ENCODE measurements around the gene PAX3. TPM values are rescaled to one million over a fixed set of nuclear protein-coding genes. Genes with fewer than 3 reads are reported as not detected.

The PAX3 gene
- total RNA-seq, 1 experiment from 2014 or later: not detected

DNA sequence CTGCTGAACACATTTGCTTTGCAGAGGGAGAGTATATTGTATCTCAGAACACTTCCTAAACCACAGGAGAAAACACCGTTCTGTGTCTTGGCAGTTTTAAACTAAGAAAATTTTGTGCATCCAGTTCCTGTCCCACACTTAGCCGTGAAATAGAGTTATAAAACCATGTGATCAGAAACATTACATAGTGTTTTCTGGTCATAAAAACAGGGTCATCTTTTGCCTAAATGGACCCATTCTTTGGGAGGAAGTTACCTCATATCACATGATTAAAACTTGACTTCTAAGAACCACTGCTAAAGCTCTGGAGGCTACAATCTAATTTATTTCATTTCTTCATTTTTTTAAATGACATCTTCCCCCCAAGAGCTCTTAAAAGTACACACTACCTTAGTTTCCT, 138.7 kb downstream of the PAX3 start:
- peaks cover 3% of the 10 kb centered on the region; the same call in 1 of the 2 replicates for H3K27me3 Mint-ChIP-seq (ENCODE audit: low read depth)
- no peak overlapping the region for H3K4me3 Mint-ChIP-seq
- H3K27ac Mint-ChIP-seq: no peak overlapping the region
- ChIA-PET POLR2A (no interaction called here), CTCF (interaction anchor here (1.0 kb wide), 1 partner anchor 122 kb away, joined by 3 read pairs; no protein-coding TSS in a partner anchor)
- H3K4me1 Mint-ChIP-seq: peaks cover 31% of the 10 kb centered on the region
- TF ChIP-seq ZNF416 (CRISPR knock-in tag; IDR thresholded peaks at IDR 0.05): no peak
- TF ChIP-seq RELA (CRISPR knock-in tag; IDR thresholded peaks at IDR 0.05; ENCODE audit: borderline replicate concordance): no peak
- no peak for TF ChIP-seq TEAD4 (CRISPR knock-in tag; IDR thresholded peaks at IDR 0.05)
- TF ChIP-seq, protein P1, sequence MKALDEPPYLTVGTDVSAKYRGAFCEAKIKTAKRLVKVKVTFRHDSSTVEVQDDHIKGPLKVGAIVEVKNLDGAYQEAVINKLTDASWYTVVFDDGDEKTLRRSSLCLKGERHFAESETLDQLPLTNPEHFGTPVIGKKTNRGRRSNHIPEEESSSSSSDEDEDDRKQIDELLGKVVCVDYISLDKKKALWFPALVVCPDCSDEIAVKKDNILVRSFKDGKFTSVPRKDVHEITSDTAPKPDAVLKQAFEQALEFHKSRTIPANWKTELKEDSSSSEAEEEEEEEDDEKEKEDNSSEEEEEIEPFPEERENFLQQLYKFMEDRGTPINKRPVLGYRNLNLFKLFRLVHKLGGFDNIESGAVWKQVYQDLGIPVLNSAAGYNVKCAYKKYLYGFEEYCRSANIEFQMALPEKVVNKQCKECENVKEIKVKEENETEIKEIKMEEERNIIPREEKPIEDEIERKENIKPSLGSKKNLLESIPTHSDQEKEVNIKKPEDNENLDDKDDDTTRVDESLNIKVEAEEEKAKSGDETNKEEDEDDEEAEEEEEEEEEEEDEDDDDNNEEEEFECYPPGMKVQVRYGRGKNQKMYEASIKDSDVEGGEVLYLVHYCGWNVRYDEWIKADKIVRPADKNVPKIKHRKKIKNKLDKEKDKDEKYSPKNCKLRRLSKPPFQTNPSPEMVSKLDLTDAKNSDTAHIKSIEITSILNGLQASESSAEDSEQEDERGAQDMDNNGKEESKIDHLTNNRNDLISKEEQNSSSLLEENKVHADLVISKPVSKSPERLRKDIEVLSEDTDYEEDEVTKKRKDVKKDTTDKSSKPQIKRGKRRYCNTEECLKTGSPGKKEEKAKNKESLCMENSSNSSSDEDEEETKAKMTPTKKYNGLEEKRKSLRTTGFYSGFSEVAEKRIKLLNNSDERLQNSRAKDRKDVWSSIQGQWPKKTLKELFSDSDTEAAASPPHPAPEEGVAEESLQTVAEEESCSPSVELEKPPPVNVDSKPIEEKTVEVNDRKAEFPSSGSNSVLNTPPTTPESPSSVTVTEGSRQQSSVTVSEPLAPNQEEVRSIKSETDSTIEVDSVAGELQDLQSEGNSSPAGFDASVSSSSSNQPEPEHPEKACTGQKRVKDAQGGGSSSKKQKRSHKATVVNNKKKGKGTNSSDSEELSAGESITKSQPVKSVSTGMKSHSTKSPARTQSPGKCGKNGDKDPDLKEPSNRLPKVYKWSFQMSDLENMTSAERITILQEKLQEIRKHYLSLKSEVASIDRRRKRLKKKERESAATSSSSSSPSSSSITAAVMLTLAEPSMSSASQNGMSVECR (CRISPR knock-in tag; IDR thresholded peaks at IDR 0.05; ENCODE audit: borderline replicate concordance): no peak
- no peak for TF ChIP-seq CREB1 (CRISPR knock-in tag; IDR thresholded peaks at IDR 0.05)
- TF ChIP-seq, protein P2, sequence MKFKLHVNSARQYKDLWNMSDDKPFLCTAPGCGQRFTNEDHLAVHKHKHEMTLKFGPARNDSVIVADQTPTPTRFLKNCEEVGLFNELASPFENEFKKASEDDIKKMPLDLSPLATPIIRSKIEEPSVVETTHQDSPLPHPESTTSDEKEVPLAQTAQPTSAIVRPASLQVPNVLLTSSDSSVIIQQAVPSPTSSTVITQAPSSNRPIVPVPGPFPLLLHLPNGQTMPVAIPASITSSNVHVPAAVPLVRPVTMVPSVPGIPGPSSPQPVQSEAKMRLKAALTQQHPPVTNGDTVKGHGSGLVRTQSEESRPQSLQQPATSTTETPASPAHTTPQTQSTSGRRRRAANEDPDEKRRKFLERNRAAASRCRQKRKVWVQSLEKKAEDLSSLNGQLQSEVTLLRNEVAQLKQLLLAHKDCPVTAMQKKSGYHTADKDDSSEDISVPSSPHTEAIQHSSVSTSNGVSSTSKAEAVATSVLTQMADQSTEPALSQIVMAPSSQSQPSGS (CRISPR knock-in tag; IDR thresholded peaks at IDR 0.05; ENCODE audit: borderline replicate concordance, low read depth): no peak
- no peak for TF ChIP-seq ZBTB21 (CRISPR knock-in tag; IDR thresholded peaks at IDR 0.05; ENCODE audit: borderline replicate concordance)
- TF ChIP-seq GABPB1 (CRISPR knock-in tag; IDR thresholded peaks at IDR 0.05): no peak
- TF ChIP-seq ATF1 (CRISPR knock-in tag; IDR thresholded peaks at IDR 0.05): no peak
- TF ChIP-seq KAT7 (CRISPR knock-in tag; IDR thresholded peaks at IDR 0.05; ENCODE audit: borderline replicate concordance): no peak
- TF ChIP-seq ATF3 (CRISPR knock-in tag; conservative IDR thresholded peaks at IDR 0.05): no peak
- TF ChIP-seq JAZF1 (CRISPR knock-in tag; IDR thresholded peaks at IDR 0.05): no peak
- no peak for TF ChIP-seq ZNF532 (CRISPR knock-in tag; IDR thresholded peaks at IDR 0.05; ENCODE audit: borderline replicate concordance)
- H3K36me3 Mint-ChIP-seq: peaks cover 3% of the 10 kb centered on the region; the same call in 1 of the 2 replicates
- DNase-seq (ENCODE audit: low spot score) (no peak), ATAC-seq (no peak)
- H3K9me3 Mint-ChIP-seq: no peaks in the 10 kb centered on the region

- ATAC-seq (no peak), DNase-seq (ENCODE audit: low spot score) (no peak)
- peaks cover 3% of the 10 kb centered on the region; the same call in 1 of the 2 replicates for H3K27me3 Mint-ChIP-seq (ENCODE audit: low read depth)
- H3K4me1 Mint-ChIP-seq: peaks cover 22% of the 10 kb centered on the region
- ChIA-PET CTCF (interaction anchor here (1.0 kb wide), 1 partner anchor 121 kb away, joined by 3 read pairs; no protein-coding TSS in a partner anchor), POLR2A (no interaction called here)
- H3K36me3 Mint-ChIP-seq: peaks cover 3% of the 10 kb centered on the region; the same call in 1 of the 2 replicates
- no peaks in the 10 kb centered on the region for H3K9me3 Mint-ChIP-seq
- H3K27ac Mint-ChIP-seq: no peak overlapping the region
- no peak overlapping the region for H3K4me3 Mint-ChIP-seq
- TF ChIP-seq ATF1 (CRISPR knock-in tag; IDR thresholded peaks at IDR 0.05) (no peak), FOXK1 (CRISPR knock-in tag; IDR thresholded peaks at IDR 0.05) (no peak), JAZF1 (CRISPR knock-in tag; IDR thresholded peaks at IDR 0.05) (no peak), TP53 (CRISPR knock-in tag; IDR thresholded peaks at IDR 0.05) (no peak), NFE2L1 (CRISPR knock-in tag; IDR thresholded peaks at IDR 0.05) (no peak), MXD4 (CRISPR knock-in tag; IDR thresholded peaks at IDR 0.05; ENCODE audit: borderline replicate concordance) (no peak), ZNF281 (CRISPR knock-in tag; IDR thresholded peaks at IDR 0.05) (no peak), CREB1 (CRISPR knock-in tag; IDR thresholded peaks at IDR 0.05) (no peak)
- TF ChIP-seq, protein P3, sequence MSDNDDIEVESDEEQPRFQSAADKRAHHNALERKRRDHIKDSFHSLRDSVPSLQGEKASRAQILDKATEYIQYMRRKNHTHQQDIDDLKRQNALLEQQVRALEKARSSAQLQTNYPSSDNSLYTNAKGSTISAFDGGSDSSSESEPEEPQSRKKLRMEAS (CRISPR knock-in tag; IDR thresholded peaks at IDR 0.05): no peak
- TF ChIP-seq, protein P4, sequence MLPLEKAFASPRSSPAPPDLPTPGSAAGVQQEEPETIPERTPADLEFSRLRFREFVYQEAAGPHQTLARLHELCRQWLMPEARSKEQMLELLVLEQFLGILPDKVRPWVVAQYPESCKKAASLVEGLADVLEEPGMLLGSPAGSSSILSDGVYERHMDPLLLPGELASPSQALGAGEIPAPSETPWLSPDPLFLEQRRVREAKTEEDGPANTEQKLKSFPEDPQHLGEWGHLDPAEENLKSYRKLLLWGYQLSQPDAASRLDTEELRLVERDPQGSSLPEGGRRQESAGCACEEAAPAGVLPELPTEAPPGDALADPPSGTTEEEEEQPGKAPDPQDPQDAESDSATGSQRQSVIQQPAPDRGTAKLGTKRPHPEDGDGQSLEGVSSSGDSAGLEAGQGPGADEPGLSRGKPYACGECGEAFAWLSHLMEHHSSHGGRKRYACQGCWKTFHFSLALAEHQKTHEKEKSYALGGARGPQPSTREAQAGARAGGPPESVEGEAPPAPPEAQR (CRISPR knock-in tag; IDR thresholded peaks at IDR 0.05): no peak
Measured at GRCh38 chr2:222159221-222159620, 139.6 kb downstream of the PAX3 start.

Measured in WTC11 (cell line).